ENCODE results near the gene TOGARAM2.

- TF ChIP-seq POLR2AphosphoS5 (IDR thresholded peaks at IDR 0.05; ENCODE audit: borderline replicate concordance, low read depth, low read length) (no peak), EZH2 (IDR thresholded peaks at IDR 0.05) (no peak), FOXP2 (optimal IDR thresholded peaks at IDR 0.05; ENCODE audit: control extremely low read depth, extremely low read length, insufficient read depth) (no peak)
Measured at GRCh38 chr2:29073933-29074332, 92.8 kb downstream of the TOGARAM2 start.

All from SK-N-MC (cell line).